Psoas muscle (tissue), 8 donors: ENCODE results near the gene UROC1. TPM values are rescaled to one million over a fixed set of nuclear protein-coding genes. Genes with fewer than 3 reads are reported as not detected.
A peak's percentile ranks its signal among the peaks of the same experiment; 100 is the strongest.

ENCODE experiments used
- ATAC-seq, 4 donors: fragments of 200-7000 bp; cut with Tn5 transposase; one replicate each; pipeline ENCODE4 v1.9.1; 2020; ENCODE audit warnings: moderate library complexity in 3 of 4, mild to moderate bottlenecking in 2 of 4
- DNase-seq, 2 donors: peaks; one replicate each; pipeline ENCODE4 v3.0.0-alpha.2; 2020
- H3K27ac ChIP-seq: fragments of 200-600 bp; one replicate; pipeline ENCODE4 v1.8.0; 2022
- H3K27me3 ChIP-seq, 3 donors: fragments of 200-600 bp in 1 of 3; one replicate each; pipeline versions ENCODE4 v1.6.1 to v1.8.0; 2013 to 2022; ENCODE audit warnings: low read length in 2 of 3, mild to moderate bottlenecking in 2 of 3, moderate library complexity in 1 of 3; ENCODE audit not compliant: insufficient read depth in 3 of 3
- H3K36me3 ChIP-seq, 2 donors: fragments of 200-600 bp in 1 of 2; one replicate each; pipeline versions ENCODE4 v1.6.1 to v1.8.0; 2013 to 2022; ENCODE audit warnings: low read depth in 1 of 2, mild to moderate bottlenecking in 1 of 2, moderate library complexity in 1 of 2; ENCODE audit not compliant: insufficient read depth in 1 of 2
- H3K4me1 ChIP-seq: fragments of 200-600 bp; one replicate; pipeline ENCODE4 v1.8.0; 2022
- H3K4me3 ChIP-seq: fragments of 200-600 bp; one replicate; pipeline ENCODE4 v1.8.0; 2022; ENCODE audit warnings: mild to moderate bottlenecking
- H3K9me3 ChIP-seq: fragments of 200-600 bp; one replicate; pipeline ENCODE4 v1.8.0; 2022
- WGBS, 3 donors: extraction: QIAGEN DNeasy Blood & Tissue Kit; methylation state at CpG; one replicate each; pipeline versions ENCODE4 v1.1.6 to v1.1.7; 2013; 5-methylcytosine and 5-hydroxymethylcytosine counted together
- intact Hi-C, 2 donors: fragments of 100-400 bp; cut with DNase I; formaldehyde crosslinking; loops; one replicate each; pipeline versions ENCODE4 v1.11.0 to v1.14.2; 2022
- polyA plus RNA-seq, 3 donors: library from polyadenylated mRNA; stranded (reverse); fragments of 200-250 nt; gene quantifications; one replicate each; pipeline ENCODE4 v1.2.3, GENCODE V29; 2013
- total RNA-seq, 4 donors: library from RNA; stranded (reverse); fragmentation: NEBNext Ultra II Directional in 2 of 4; extraction: Animal tissue kit (Norgen Biotek cat#: 25700) in 2 of 4; gene quantifications; one replicate each; pipeline versions ENCODE4 v1.2.1 to v1.2.4, GENCODE V29; 2021 to 2023
- TF ChIP-seq, protein P1 (sequence below): fragments of 200-600 bp; IDR thresholded peaks from one replicate; pipeline ENCODE4 v1.8.0; 2022; ENCODE audit warnings: antibody characterized with exemption
- donor health status: healthy with polysubstance abuse.
- donor health status: DM: no; HTN: no; CAD: no; lungs with moderate emphysema.
- donor health status: Bipolar disorder and iron deficiency.
- donor health status: healthy.
- donor health status: DM: yes; HTN: yes; CAD: no.
- donor health status: DM: no; HTN: no; CAD: no.
- donor health status: DM: no; HTN: no; CAD: no.
- donor health status: DM: yes; HTN: yes; CAD: no.

UROC1 gene
- total and polyA plus RNA-seq, 7 donors = 0.03 to 0.13 (median 0.08) TPM; not detected in 4

DNA sequence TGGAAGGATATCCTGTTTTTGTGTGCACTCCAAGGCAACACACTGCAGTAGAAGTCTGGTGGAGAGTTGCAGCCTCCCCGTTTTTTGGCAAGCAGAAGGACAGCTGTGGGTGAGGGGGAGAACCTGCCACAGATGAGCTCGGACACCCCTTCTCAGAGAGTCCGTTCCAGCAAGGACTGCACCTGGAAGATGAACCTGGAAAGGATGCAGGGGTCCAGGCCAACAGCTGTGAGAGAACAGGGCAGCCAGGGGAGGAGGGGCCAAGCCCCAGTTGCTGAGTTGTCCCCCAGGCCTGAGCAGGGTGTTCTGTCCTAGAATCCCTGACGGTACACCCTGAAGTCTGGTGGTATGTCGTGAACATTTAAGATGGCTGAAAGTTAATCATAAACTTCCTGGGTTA, 72.1 kb downstream of the UROC1 start:
- WGBS, 3 donors = 28 to 53% (median 45%) methylated on average over 5 of the region's 5 CpGs
- no peak for DNase-seq
- Histone ChIP-seq H3K27ac (no peak overlapping the region), H3K27me3 (no peaks in the 10 kb centered on the region), H3K4me1 (peaks cover 19% of the 10 kb centered on the region), H3K9me3 (no peaks in the 10 kb centered on the region), H3K36me3 (peaks cover 3 to 45% of the 10 kb centered on the region in 2 donors), H3K4me3 (no peak overlapping the region)
- ATAC-seq = no peak
- TF ChIP-seq, protein P1, sequence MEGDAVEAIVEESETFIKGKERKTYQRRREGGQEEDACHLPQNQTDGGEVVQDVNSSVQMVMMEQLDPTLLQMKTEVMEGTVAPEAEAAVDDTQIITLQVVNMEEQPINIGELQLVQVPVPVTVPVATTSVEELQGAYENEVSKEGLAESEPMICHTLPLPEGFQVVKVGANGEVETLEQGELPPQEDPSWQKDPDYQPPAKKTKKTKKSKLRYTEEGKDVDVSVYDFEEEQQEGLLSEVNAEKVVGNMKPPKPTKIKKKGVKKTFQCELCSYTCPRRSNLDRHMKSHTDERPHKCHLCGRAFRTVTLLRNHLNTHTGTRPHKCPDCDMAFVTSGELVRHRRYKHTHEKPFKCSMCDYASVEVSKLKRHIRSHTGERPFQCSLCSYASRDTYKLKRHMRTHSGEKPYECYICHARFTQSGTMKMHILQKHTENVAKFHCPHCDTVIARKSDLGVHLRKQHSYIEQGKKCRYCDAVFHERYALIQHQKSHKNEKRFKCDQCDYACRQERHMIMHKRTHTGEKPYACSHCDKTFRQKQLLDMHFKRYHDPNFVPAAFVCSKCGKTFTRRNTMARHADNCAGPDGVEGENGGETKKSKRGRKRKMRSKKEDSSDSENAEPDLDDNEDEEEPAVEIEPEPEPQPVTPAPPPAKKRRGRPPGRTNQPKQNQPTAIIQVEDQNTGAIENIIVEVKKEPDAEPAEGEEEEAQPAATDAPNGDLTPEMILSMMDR = no peak
- intact Hi-C loops = no loop called here

DNA sequence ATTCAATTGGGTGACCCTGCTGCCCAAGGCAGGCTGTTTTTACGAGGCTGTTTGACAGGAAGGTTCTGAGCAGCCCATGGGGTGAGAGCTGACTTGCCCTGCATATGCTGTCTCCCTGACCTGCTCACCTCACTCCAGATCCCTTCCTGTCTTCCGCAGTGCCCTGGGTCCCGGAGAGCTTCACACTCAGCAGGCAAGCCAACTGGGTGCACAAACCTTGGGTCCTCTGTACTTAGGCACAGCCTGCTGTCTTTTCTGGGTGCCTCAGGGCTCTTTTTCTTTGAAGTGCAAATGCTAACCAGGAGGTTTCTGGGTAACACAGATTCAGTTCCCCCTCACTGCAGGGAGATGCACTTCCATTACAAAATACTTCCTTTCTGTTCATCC, 74.7 kb downstream of the UROC1 start:
- WGBS, 3 donors = 92 to 96% (median 94%) methylated on average over 3 of the region's 3 CpGs
- ATAC-seq = no peak

DNA sequence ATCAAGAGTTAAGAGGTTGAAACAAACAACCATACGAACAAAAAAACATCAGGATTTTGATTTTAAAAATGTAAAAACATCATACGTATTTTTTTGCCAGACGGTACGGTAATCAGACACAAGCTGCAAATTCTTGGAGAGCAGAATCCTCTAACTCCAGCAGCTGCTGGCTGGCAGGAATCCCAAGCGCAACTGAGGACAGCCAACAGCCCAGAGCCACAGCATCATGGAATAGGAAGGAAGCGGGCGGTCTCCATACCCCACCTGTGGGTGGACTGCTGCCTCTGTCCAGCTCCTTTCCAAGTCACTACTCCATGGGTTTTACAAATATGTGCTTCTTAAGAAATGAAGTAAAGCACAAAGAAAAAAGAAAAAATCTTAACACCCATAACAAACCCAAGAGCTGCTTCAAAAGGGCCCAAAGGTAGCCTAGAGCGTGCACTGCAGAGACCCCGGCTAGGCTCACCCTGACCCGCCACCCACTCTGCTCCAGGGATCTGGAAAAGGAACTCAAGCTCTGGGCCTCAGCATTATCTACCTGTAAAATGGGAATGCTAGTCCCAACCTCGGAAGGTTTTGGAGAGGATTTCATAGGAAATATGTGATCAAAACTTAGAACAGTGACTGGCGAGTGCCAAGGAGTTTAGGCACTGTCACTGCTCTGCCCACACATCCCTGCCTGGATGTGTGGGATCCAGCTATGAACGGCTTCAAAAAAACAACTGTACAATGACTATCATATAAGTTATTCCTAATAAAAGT, 75.3 kb downstream of the UROC1 start:
- H3K27me3 ChIP-seq = no peaks in the 10 kb centered on the region
- WGBS, 3 donors = 42 to 50% (median 49%) methylated on average over 13 of the region's 13 CpGs
- no peaks in the 10 kb centered on the region for H3K9me3 ChIP-seq
- H3K4me3 ChIP-seq = no peak overlapping the region
- ATAC-seq (peak in 3 of 4 donors; percentile 31 to 54 (median 47)), DNase-seq (peak; percentile 40 to 80)
- no peak overlapping the region for H3K27ac ChIP-seq
- H3K36me3 ChIP-seq = peaks cover 3 to 54% of the 10 kb centered on the region in 2 donors
- intact Hi-C loops = no loop called here
- peaks cover 13% of the 10 kb centered on the region for H3K4me1 ChIP-seq
- TF ChIP-seq, protein P1 = no peak

More for the DNA sequence above, 74.7 kb downstream of the UROC1 start:
- Histone ChIP-seq H3K27me3 (no peaks in the 10 kb centered on the region), H3K4me1 (peaks cover 19% of the 10 kb centered on the region), H3K9me3 (no peaks in the 10 kb centered on the region), H3K36me3 (peaks cover 3 to 48% of the 10 kb centered on the region in 2 donors), H3K27ac (no peak overlapping the region), H3K4me3 (no peak overlapping the region)
- no peak for DNase-seq
- TF ChIP-seq, protein P1 = no peak
- intact Hi-C loops = no loop called here

DNA sequence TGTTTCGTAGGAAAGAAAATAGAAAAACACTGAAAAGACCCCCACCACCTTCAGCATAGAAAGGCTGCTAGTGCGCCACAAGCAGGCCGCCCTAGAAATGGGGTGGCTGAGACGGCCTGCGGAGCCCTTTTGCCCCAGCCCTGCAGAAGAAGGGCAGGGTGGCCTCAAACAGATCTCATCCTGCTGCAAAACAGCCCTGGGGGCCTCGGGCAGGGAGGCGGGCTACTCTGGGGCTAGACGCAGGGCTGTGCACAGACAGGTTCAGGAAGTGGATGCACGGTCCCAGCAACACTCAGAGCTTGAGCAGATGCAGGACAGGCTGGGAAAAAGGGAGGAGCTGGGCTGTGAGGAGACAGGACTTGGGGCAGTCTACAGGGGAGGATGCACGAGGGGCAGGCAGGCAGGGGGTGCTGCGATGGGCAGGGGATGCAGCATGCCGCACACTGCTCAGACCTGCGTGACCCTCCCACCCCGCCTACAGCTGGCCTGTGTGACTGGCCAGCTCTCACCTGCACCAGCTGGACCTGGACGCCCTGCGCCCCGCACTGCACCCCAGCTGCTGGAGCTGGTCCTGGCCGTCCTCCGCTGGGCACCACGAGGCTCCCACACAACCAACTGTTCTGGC, 76.2 kb downstream of the UROC1 start:
- TF ChIP-seq, protein P1 = no peak
- DNase-seq = no peak
- intact Hi-C loops = no loop called here
- Histone ChIP-seq H3K27ac (no peak overlapping the region), H3K4me3 (no peak overlapping the region), H3K4me1 (peaks cover 6% of the 10 kb centered on the region), H3K9me3 (no peaks in the 10 kb centered on the region), H3K27me3 (no peaks in the 10 kb centered on the region), H3K36me3 (peaks cover 3 to 63% of the 10 kb centered on the region in 2 donors)
- ATAC-seq = no peak
- 89 to 90% (median 89%) methylated on average over 19 to 20 of the region's 20 CpGs for WGBS, 3 donors
